Fibroblast of skin of abdomen (primary cell): Measurements from ENCODE around the gene METTL18. TPM values are rescaled to one million over a fixed set of nuclear protein-coding genes. Genes with fewer than 3 reads are reported as not detected.
A peak's percentile ranks its signal among the peaks of the same experiment; 100 is the strongest.
"Not testable (repeated sequence)": the region's sequence is repeated elsewhere in the genome, so short reads cannot be mapped to it uniquely, and the experiment has no call there.

ENCODE experiments used
- DNase-seq: peaks from one replicate; pipeline ENCODE4 v3.0.0-alpha.2; 2013
- polyA plus RNA-seq, 2 experiments: library from polyadenylated mRNA; unstranded; fragments of 120-200 nt; gene quantifications; one replicate each; pipeline ENCODE4 v1.2.1, GENCODE V29; 2013; ENCODE audit not compliant: insufficient read length in 2 of 2

The METTL18 gene
- polyA plus RNA-seq (2013, experiment 1 of 2; ENCODE audit: insufficient read length) = 6.8 TPM
- polyA plus RNA-seq (2013, experiment 2 of 2; ENCODE audit: insufficient read length) = 6.6 TPM

DNA sequence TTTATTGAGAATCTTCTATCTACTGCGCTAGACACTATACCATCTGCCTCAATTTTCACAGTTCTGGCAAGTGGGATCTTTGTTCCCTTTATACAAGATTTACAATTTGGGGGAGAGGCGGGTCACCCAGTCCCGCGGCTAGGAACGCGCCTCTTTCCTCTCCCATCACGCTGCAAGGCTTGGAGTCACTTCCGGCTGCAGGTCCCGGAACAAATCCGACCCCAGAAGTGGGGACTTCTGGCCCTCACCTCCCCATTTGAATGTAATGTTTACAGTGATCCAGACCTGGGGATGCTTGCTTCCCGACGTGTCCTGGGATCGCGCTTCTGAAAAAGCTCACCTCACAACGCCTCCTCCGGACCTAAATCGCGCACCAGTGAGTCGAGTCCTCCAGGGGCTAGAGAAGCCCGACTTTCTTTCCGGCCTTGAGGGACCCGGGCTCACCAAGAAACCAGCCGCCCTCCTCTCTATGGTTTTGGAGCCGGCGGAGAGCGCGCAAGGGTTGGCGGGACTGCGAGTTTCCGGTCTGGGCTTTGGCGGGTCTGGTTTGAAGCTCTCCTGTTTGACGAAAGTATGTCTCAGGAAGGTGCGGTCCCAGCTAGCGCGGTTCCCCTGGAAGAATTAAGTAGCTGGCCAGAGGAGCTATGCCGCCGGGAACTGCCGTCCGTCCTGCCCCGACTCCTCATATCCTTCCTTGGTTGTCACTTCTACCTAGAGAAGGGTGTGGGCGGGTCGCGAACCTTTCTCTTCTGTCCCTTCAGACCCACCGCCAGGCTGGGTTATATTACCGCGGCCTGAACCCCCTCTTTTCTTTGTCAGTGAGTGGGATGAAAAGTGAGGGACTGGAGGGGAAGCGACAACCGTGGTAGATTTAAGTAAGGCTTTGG, at the start of gene METTL18:
METTL18 (minus strand) TSS at position 378 of the 887 bp plus-strand sequence. CDS start 1,212 bp downstream, outside the sequence.
- peak; percentile 96 for DNase-seq

- no peak for DNase-seq
Observed at GRCh38 chr1:169838942-169839341, 44.2 kb upstream of the METTL18 start.

GRCh38 chr1:169836198-169836597, 41.5 kb upstream of the METTL18 start:
- no peak for DNase-seq

DNA sequence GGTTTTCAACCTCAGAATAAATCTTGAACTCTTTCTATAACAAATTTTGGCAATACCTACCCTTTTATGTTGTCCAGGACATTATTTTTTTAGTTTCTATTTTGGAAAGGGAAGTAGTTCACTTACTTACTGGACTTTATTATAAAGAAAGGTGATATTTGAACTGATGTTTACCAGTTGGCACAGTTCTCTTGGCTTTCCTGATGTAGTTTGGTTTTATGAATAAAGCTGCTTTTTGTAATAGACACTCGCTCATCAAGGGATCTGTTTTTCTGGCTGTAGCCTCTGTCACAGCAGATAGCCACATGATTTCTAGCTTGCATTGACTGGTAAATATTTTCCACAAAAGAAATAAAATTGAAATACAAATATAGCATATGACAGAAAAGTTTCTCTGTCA, 40.9 kb upstream of the METTL18 start:
- no peak for DNase-seq

DNA sequence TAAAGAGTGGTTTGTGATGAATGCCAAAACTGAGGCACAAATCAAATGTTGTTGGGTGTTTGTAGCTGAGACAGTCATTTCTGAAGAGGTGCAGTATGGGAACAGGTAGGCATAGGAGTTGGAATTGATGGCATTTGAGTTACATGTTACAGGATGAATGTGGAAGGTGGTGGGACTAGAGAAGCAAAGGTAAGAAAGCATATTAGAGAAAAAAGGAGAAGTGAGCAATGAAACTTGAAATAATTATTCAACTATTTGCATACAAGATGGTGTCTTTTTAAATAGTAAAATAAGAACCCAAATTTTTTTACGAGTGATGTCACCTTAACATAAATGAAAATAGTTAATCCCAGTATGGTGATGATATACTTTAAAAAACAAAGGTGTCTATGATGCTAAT, 40.2 kb upstream of the METTL18 start:
- no peak for DNase-seq

DNA sequence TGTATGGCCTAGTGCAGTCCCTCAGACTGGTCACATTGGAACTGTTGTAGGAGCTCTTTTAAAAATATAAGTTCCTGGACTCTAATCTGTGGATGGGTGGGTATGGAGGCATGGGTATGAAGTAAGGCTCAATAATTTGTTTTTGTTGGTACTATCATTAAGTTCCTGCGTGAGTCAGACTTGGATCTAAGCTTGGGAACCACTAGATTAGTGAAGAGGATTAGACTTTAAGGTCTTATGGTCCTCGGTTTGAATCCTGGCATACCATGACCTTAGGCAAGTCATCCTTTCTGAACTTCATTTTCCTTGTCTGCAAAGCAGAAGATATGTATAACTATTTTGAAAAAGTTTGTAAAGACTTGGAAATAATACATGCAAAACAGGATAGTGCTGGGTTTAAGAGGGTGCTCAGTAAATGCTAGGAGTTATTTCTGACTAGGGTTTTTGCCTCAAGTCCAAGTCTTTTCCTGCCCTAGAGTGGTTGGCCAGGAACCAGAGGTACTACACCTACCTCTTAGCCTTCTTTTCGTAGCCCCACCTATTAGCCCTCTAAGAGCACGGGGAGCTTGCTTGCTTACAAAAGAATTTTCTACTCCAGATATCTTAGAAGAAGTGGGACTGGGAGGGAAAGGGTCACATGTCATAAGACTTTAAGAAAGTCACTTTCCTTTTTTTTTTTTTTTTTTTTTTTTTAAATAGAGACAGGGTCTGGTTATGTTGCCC, 38.6 kb upstream of the METTL18 start:
- DNase-seq = no peak

DNA sequence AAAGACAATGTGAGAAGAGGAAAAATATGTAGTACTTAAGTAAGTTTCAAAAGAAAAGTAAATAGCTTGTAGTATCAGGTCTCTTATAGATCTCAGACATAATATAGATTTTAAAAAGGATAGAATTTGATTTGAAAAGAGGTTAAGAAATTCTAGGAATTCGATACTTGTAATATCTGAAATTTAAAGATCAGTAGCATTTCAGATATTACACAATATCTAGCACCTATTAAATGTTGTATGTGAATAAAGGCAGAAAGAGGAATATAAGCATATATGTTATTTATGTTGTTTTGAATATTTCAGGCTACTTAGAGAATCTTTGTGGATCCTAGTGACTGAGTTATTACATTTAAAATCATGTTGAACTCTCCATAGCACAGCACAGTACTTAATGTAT, 35.0 kb upstream of the METTL18 start:
- DNase-seq = no peak

GRCh38 chr1:169824153-169824552, 29.4 kb upstream of the METTL18 start:
- DNase-seq = no peak

- no peak for DNase-seq
Observed at GRCh38 chr1:169821500-169821899, 26.8 kb upstream of the METTL18 start.

- no peak for DNase-seq
Observed at GRCh38 chr1:169816617-169817016, 21.9 kb upstream of the METTL18 start.

GRCh38 chr1:169814265-169814664, 19.6 kb upstream of the METTL18 start:
- no peak for DNase-seq

DNA sequence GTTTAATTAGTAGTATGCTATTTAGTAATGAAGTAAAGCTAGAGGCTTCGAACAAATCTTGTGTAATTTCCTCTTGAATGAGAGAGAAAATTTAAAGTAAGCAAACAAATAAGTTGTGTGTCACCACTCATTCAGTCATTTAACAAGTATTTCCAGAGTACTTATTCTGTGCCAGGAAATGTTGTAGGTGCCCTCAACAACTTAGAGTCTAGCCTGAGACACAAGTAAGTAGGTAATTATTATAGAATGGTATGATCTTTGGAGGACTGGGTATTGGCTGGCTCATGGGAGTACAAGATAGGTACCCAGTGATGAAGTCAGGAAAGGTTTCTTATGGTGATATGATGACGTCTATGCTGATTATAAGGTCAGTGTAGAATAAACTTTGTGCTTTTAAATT, 17.4 kb upstream of the METTL18 start:
- DNase-seq = no peak

GRCh38 chr1:169811418-169812035, 16.8 kb upstream of the METTL18 start:
- DNase-seq = not testable (repeated sequence)

- DNase-seq = peak; percentile 18
Observed at GRCh38 chr1:169809370-169810095, 14.8 kb upstream of the METTL18 start.

DNA sequence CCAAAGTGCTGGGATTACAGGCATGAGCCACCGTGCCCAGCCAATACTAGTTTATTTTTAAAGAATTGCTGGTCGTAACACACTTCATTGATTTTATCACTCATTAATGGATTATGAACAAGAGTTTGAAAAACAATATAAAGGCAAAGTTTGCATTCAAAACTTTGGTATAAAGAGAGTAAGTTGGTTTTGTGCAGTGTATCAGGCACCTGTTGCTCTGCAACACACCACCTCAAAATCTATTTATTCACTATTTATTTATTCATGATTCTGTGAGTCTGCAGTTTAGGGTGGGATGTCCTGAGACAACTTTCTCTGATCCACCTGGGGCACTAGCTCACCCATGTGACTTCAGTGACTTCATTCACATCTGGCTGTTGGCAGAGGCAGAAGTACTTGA, 10.2 kb upstream of the METTL18 start:
- no peak for DNase-seq

DNA sequence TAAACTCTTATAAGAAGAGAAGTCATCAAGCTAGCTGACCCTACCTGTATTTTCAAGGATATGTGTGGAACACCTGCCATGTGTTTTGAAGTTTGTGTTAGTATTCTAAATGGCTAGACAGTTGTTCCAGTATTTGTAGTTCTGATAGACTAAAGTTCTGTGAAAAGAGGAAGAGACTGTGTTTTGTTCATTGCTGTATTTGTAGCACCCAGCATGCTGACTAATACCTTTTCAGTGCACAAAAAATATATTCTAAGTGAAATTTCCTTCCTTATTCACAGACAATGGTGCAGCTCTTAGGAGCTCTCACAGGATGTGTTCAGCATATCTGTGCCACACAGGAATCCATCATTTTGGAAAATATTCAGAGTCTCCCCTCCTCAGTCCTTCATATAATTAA, 8.2 kb upstream of the METTL18 start:
- no peak for DNase-seq

- DNase-seq = no peak
Observed at GRCh38 chr1:169797281-169797680, 2.6 kb upstream of the METTL18 start.

DNA sequence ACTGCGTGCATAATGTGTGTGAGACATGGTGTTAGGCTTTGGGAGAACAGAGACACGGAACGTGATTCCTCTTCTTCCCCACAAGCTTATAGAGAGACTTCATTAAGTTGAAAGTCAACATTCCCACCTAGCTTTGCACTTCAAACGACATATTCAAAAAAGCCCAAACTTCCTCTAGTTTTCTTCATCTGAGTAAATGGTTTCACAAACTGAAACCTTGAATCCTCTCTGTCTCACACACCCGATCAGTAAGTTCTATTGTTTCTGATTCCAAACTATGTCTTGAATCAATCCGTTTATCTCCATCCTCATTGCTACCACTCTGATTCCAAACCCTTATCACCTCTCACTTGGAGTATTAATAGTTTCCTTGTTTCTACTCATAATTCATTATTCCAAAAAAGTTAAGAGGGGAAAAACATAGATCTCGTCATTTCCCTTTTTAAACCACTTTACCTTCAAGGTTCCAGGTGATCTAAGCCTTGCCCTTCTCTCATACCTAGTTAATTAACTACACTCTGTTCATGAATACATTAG, 1.6 kb upstream of the METTL18 start:
- DNase-seq = no peak

DNA sequence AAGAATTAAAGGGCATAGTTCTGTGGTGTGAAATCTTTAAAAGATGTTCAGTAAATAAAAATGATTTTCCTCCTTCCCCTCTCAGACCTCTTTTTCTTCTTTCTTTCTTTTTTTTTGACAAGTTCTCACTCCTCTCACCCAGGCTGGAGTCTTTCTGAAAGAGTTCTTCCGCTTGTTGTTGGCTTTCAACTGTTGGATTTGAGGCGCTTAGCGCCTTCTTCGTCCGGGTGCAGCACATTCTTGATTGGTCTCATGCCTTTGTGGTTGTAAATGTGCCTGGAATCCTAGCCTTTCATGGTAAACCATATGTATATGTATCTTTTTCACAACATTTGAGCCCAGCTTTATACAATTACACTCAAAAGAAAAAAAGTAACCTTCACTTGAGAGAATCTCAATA, 980 bp upstream of the METTL18 start:
- DNase-seq = no peak

GRCh38 chr1:169793730-169794129, 977 bp downstream of the METTL18 start:
- no peak for DNase-seq

GRCh38 chr1:169788402-169788801, 6.3 kb downstream of the METTL18 start:
- no peak for DNase-seq

DNA sequence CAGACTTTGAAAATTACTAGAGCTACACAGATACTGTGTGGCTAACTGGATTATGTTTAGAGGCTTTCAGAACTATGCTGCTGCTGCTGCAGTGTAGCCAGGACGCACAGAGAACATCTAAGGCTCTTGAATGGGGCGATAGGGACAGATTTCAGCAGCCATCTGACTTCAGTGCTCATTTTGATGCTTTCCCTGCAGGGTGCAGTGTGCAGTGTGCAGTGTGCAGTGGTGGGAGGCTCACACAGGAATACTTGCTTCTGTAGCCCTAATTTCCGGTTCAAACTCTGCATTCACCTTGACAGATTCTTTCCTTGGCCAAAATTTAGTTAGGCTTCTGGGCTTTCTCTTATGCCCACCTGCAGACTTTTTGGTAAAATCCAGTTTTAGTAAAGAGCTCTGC, 7.7 kb downstream of the METTL18 start:
- DNase-seq = no peak
